Measurements from ENCODE around the gene CCNL2. TPM values are rescaled to one million over a fixed set of nuclear protein-coding genes. Genes with fewer than 3 reads are reported as not detected.
"Not testable (repeated sequence)": the region's sequence is repeated elsewhere in the genome, so short reads cannot be mapped to it uniquely, and the experiment has no call there.

Gene CCNL2
- total RNA-seq, 1 experiment from 2014 or later = 243 TPM

DNA sequence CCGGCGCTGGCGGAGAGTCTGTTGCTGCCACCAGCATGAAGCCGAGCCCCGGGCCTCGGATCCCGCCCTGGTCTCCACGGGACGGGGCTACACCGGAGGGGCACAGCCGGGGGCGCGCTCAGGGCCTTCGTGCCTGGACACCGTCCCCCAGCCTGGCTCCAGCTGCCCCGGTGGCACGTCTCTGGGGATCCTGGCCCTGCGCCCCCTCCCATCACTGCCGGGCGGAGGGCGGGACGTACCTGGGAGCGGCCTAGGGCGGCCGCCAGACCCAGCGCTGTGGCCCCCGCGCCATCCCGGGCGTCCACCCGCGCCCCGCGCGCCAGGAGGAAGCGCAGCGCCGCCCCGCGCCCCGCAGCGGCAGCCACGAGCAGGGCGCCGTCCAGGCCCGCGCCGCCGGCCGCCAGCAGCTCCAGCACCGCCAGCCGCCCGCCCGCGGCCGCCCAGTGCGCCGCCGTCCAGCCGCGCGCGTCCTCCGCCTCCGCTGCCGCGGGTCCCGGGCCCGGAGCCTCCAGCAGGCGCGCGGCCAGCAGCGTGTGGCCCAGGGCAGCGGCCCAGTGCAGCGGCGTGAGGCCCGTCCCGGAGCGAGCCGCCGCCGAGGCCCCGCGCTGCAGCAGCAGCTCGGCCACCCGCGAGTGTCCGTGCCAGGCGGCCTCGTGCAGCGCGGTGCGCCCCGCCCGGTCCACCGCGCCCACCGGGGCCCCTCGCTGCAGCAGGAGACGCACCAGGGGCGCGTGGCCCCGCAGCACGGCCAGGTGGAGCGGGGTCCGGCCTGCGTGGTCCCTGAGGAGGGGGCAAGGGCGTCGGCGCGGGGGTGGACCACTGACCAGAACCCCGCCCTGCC lies 20.9 kb upstream of the CCNL2 start:
- DNase-seq (ENCODE audit: low spot score) = no peak

DNA sequence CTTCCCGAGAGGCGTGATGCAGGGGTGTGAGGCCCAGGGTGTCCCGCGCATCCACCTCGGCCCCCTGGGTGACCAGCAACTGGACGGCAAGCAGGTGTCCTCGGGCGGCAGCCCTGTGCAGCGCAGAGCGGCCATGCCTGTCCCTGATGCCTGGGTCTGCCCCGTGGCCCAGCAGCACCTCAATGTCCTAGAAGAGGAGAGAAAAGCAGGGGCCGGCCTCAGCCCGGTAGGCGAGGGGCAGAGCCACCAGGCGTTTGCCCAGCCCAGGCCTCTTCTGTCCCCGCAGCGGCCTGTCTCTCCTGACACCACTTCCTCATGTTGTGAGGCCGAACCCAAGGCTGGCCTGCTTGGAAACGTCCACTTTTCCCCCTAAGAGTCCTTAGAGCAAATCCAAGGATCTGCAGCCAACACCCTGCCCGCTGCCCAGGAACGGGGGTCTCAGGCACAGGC lies 20.3 kb upstream of the CCNL2 start:
- DNase-seq (ENCODE audit: low spot score) = no peak

DNA sequence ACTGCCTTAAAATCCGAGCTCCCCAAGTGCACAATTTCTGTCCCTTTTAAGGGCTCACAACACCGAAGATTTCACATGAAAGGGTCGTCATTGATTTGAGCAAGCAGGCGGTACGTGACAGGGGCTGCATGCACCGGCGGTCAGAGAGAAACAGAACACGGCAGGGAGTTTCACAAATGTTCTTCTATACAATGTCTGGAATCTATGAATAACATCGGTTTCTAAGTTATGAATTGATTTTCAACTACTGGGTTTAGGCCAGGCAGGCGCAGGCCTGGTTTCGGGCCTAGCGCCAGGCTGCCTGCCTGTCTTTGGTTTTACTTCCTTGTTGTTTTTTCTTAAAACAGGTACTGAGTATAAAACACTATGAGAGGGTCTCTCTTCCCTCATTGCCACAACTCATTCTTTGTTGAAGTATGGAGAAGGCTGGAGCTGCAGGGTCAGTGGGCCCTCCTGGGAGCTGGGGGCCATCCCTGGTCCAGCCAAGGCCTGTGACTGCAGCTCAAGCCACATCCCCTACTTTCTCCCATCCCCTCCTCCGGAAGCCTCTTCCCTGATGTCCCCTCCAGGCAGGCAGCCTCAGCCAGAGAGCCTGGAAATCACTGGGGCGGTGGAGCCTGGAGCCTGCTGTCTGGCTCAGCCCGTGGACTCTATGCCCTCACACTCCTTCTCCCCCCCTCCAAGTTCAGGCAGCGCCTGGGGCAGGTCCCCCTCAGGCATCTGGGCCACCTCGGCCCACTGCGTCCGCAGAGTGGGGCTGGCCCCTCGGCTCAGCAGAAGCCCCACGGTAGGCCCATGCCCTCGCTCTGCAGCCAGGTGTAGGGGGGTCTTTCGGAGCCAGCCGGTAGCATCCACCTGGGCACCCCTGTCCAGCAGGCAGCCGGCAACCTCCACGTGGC lies 19.6 kb upstream of the CCNL2 start:
- no peak for DNase-seq (ENCODE audit: low spot score)

- not testable (repeated sequence) for DNase-seq (ENCODE audit: low spot score)
Observed at GRCh38 chr1:1417825-1418463, 18.8 kb upstream of the CCNL2 start.

GRCh38 chr1:1417396-1417795 lies 18.3 kb upstream of the CCNL2 start:
- peak; percentile 25 for DNase-seq (ENCODE audit: low spot score)

DNA sequence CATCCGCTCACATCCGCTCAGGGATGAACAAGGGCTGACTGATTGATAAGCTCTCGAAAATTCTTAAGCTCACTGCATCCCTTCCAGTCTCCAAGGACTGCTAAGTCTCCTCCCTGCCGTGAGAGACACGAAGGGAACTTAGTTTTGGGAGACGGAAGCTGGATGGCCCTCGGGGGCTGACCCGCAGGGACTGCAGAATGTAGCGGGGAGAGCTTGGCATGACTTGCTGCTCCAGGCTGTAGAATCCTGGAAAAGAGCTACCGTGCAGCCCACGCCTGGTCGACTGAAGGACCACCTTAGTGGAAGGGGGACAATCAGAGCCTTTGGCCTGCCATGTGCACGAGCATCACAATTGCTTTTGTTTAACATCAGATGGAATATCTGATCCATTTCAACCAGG lies 16.6 kb upstream of the CCNL2 start:
- DNase-seq (ENCODE audit: low spot score) = no peak

DNA sequence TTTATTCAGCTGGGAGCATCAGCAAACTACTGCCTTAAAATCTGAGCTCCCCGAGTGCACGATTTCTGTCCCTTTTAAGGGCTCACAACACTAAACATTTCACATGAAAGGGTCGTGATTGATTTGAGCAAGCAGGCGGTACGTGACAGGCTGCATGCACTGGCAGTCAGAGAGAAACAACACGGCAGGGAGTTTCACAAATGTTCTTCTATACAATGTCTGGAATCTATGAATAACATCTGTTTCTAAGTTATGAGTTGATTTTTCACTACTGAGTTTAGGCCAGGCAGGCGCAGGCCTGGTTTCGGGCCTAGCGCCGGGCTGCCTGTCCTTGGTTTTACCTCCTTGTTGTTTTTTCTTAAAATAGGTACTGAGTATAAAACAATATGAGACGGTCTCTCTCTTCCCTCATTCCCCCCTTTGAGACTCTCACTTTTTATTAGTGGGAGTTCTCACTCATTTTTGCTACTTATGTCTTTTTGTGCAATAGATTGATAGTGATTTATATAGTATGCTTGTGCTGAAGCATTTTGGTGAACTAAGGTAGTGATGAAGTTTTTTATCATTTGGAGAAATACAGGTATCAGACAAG lies 13.3 kb upstream of the CCNL2 start:
- DNase-seq (ENCODE audit: low spot score) = not testable (repeated sequence)

GRCh38 chr1:1411626-1412025 lies 12.5 kb upstream of the CCNL2 start:
- no peak for DNase-seq (ENCODE audit: low spot score)

GRCh38 chr1:1410238-1410637 lies 11.1 kb upstream of the CCNL2 start:
- DNase-seq (ENCODE audit: low spot score) = not testable (repeated sequence)

DNA sequence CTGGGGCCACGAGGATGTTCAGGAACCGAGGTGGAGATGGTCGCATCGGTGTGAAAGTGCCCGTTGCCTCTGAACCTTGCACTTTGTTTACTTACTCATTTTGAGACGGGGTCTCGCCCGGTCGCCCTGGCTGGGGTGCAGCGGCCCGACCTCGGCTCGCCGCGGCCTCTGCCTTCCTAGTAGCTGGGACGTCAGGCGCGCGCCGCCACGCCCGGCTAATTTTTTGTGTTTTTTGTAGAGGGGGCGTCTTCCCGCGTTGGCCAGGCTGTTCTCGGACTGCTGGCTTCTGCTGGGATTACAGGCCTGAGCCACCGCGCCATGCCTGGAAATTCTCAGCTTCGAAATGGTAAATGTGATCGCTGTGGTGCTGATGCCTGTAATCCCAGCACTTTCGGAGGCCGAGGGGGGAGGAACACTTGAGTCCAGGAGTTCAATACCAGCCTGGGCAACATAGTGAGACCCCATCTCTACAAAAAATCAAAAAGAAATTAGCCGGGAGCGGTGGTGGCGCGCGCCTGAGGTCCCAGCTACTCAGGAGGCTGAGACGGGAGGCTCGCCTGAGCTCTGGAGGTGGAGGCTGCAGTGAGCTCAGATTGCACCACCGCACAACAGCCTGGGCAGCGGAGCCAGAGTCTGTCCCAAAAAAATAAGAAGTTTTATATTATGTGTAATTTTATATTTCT lies 8.6 kb upstream of the CCNL2 start:
- DNase-seq (ENCODE audit: low spot score) = peak; percentile 53

GRCh38 chr1:1406821-1407635 lies 7.9 kb upstream of the CCNL2 start, which contains the start of gene MRPL20:
Gene MRPL20 (minus strand): TSS chr1:1407293. CDS start chr1:1407217, 76 bp downstream.
- peak; percentile 93 for DNase-seq (ENCODE audit: low spot score)

DNA sequence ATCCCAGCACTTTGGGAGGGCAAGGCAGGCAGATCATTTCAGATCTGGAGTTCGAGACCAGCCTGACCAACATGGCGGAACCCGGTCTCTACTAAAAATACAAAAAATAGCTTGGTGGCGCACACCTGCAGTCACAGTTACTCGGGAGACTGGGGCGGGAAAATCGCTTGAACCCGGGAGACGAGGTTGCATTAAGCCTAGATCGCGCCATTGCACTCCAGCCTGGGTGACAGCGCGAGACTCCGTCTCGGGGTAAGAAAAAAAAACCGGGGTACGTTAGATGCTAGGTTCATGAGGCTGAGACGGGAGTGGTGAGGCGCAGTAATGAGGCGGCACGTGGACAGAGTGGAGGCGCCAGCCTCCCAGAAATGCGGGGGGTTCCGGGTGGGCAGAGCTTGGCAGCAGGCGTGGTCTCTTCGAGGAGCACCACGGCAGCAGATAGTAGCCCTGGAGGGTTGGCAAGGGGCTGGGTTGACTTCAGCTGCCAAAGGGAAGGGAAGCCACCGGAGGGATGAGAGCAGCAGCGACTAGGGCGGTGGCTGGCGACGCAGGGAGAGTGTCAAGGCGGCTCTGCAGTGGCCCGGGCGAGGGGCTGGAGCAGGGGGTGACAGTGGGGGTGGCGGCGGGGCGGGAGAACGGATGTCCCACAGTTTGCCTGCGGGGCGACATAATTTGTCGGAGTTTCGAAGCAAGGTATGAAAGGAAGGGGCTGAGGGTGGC lies 7.1 kb upstream of the CCNL2 start:
- DNase-seq (ENCODE audit: low spot score) = no peak

DNA sequence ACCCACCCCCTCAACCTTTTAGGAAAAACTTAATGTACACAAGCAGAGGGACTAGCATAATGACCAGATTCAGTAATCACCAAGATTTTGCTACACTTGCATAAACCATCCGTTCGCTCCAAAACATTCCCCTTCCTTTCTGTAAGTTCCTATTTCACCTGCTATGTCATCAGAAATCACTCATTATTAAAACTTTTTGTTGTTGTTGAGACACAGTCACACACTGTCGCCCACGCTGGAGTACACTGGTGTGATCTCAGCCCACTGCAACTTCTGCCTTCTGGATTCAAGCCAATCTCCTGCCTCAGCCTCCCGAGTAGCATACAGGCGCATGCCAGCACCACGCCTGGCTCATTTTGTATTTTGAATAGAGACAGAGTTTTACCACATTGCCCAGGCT lies 4.5 kb upstream of the CCNL2 start:
- DNase-seq (ENCODE audit: low spot score) = no peak

DNA sequence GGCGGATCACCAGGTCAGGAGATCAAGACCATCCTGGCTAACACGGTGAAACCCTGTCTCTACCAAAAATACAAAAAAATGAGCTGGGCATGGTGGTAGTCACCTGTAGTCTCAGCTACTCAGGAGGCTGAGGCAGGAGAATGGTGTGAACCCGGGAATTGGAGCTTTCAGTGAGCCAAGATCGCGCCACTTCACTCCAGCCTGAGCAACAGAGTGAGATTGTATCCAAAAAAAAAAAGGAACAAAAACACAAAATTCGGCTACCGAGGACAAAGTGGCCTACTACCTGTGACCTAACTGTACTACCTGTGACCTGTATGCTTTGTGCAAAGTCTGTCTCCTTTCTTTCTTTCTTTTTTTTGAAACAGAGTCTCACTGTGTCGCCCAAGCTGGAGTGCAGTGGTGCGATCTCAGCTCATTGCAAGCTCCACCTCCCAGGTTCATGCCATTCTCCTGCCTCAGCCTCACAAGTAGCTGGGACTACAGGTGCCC lies 3.8 kb upstream of the CCNL2 start:
- not testable (repeated sequence) for DNase-seq (ENCODE audit: low spot score)

DNA sequence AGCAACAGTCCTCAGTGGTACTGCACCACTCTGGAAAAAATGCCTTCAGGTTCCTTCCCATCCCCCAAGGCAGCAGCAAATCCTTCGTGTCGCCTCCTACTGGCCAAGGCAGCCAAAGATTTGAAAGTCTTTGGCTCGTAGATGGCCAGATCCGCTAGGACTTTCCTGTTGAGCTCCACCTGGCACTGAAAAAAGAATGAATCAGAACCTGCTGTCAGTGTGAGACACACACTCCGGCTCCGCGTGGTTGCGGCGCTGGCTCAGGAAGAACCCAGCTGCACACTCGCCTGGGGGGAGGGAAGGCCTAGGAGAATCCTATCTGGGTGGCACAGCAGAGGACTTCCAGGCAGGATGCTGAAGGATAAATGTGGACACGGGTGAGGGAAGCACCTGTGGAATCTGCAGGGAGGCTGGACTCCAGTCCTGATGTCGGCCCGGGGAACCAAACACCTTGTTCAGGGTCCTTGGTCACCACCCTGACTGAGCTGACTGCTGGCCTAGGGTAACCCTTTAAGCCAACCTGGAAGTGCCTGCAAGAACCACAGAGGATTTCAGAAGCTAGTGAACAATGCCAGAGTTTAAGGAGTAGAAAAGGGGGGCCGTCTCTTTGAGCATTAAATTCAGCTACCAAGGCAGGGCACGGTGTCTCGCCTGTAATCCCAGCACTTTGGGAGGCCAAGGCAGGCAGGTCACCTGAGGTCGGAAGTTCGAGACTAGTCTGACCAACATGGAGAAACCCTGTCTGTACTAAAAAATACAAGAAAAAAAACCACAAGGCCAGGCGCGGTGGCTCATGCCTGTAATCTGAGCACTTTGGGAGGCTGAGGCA lies 3.2 kb upstream of the CCNL2 start:
- peak; percentile 74 for DNase-seq (ENCODE audit: low spot score)

DNA sequence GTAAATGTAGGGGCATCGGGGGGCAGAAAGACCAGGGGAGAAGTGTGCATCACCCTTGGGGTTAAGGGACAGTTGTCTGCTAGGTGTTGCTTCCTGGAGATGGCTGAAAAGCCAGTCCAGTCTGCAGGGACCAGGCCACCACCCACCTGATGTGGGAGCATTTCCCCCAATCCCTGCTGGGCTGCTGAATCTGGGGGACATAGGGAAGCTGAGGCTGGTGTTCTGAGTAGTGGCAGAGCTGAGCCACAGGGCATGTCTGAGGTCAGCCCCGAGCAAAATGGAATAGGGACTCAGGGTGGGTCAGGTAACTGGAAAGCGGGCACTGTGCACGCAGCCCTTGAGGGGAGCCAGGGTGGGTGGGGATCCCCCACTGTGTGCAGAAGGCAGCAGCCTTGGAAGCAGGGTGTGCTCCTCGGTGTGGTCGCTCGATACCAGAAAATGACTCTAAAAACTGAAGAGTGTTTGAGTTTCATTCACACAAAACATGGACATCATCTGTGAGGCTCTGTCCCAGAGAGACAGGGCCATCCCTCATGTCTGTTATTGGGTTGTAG lies 2.4 kb upstream of the CCNL2 start:
- no peak for DNase-seq (ENCODE audit: low spot score)

DNA sequence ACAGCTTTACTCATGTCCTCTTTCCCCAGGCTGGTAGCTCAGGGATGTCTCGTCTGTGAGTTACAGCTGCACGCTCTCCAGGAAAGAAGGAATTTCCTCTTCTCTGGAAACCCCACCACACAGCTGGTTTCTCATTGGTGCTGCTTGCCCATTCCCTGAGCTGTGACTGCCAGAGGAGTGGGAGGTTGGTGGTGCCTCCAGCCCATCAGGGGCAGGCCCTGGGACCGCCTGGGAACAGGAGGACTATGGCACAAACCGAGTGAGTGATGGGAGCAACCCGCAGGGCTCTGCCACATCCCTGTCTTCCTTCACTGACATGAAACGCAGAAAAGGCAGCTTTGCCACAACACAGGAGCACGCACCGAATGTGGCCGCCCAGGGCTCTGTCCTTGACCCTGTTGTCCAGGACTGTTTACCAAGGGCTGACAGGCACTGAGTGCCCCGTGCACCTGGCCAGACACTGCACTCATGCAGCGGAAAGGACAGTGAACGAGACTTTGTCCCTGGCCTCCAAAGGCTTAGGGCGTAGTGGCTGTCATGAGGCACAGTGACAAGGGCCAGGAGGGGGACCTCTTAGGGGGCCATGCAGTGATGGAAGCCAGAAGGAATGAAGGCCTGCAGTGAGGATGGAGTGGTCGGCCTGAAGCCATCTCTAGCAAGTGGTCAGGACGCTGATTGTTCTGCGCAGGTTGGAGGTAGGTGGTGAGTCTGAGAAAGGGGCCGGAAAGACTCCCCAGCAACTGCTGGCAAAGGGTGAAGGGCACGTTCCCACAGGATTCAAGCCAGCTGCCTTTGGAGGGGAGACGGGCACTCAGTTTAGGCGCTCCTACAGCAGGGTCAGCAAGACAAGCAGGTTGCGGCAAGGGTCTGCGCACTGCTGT lies 1.7 kb upstream of the CCNL2 start:
- DNase-seq (ENCODE audit: low spot score) = no peak

Data from HT-29 (cell line).